Heart left ventricle (tissue), 13 donors: ENCODE data around the gene SPACA4.

ENCODE experiments used
- CTCF ChIP-seq, 12 donors: fragments of 200-600 bp; sonication (generic) in 4 of 12; IDR thresholded peaks; one replicate each; pipeline versions ENCODE4 v1.5.0 to v1.8.0; 2018 to 2022; ENCODE audit warnings: antibody characterized with exemption in 12 of 12, mild to moderate bottlenecking in 5 of 12
- POLR2A ChIP-seq, 2 donors: fragments of 450-650 bp; IDR thresholded peaks; one replicate each; pipeline ENCODE4 v1.6.1; 2017; ENCODE audit warnings: antibody characterized with exemption in 2 of 2, mild to moderate bottlenecking in 2 of 2, moderate library complexity in 2 of 2
- donor health status: ischemic (EF 13 %, LVEDD 7.1; RV severe dilation, severe dysfunction).
- donor health status: DM: no; HTN: yes; CAD: no.
- donor health status: DM: no; HTN: no; CAD: no.
- donor health status: ischemic (EF 25% LVEDD 6.9; RV normal size, moderate dysfunction).
- donor health status: ischemic (EF 25% LVEDD 5.7; RV mildly dilated, moderate dysfunction).
- donor health status: ischemic (EF 35%, LVEDD 5.7; RV mildly dilated, moderate dysfunction).
- donor health status: nonischemic (EF 11% LVEDD 7.7; RV severe dilation, severe dysfunction).
- donor health status: DM: yes; HTN: yes; CAD: no.
- donor health status: PGD.
- donor health status: ischemic (EF 29% LVEDD 5.4; RV normal size, mild dysfunction).
- donor health status: nonischemic (EF 23%, LVEDD 6.1; RV moderate dilation, normal function).

- TF ChIP-seq POLR2A (IDR thresholded peaks at IDR 0.05) (no peak), CTCF (IDR thresholded peaks at IDR 0.05) (no peak)
Observed at GRCh38 chr19:48651683-48652048, 45.1 kb downstream of the SPACA4 start.
